ENCODE results near the gene EYA4. TPM values are rescaled to one million over a fixed set of nuclear protein-coding genes. Genes with fewer than 3 reads are reported as not detected.

EYA4 gene
- total RNA-seq, 1 donor from 2014 or later = 8.1 TPM

DNA sequence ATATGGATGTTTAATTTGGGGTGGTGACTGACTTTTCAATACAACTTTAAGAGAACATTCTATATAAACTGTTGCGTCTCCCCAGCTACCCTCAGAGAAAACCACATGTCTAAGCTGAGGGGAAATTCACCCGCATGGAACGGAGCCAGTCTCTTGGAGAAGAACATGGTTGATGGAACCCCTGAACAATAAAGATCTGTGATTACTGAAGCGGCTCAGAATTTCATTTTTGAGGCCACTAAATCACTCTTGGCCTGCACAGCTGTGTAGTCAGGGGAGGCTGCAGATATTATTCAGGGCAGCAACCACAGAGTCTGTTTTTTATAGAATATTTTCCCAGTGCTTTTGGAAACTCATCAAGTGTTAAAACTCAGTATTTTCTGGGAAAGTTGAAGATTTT lies 73.8 kb downstream of the EYA4 start:
- Mint-ChIP-seq H3K27me3 (ENCODE audit: unreplicated experiment) (no peaks in the 10 kb centered on the region), H3K36me3 (ENCODE audit: low read depth, unreplicated experiment) (no peaks in the 10 kb centered on the region), H3K4me3 (ENCODE audit: unreplicated experiment) (no peak overlapping the region), H3K9me3 (ENCODE audit: unreplicated experiment) (no peaks in the 10 kb centered on the region), H3K27ac (ENCODE audit: unreplicated experiment) (no peak overlapping the region), H3K4me1 (ENCODE audit: unreplicated experiment) (peaks cover 4% of the 10 kb centered on the region)
- no peak for DNase-seq (ENCODE audit: low spot score)
- TF ChIP-seq, protein P1, sequence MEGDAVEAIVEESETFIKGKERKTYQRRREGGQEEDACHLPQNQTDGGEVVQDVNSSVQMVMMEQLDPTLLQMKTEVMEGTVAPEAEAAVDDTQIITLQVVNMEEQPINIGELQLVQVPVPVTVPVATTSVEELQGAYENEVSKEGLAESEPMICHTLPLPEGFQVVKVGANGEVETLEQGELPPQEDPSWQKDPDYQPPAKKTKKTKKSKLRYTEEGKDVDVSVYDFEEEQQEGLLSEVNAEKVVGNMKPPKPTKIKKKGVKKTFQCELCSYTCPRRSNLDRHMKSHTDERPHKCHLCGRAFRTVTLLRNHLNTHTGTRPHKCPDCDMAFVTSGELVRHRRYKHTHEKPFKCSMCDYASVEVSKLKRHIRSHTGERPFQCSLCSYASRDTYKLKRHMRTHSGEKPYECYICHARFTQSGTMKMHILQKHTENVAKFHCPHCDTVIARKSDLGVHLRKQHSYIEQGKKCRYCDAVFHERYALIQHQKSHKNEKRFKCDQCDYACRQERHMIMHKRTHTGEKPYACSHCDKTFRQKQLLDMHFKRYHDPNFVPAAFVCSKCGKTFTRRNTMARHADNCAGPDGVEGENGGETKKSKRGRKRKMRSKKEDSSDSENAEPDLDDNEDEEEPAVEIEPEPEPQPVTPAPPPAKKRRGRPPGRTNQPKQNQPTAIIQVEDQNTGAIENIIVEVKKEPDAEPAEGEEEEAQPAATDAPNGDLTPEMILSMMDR (IDR thresholded peaks at IDR 0.05; ENCODE audit: unreplicated experiment) = no peak

DNA sequence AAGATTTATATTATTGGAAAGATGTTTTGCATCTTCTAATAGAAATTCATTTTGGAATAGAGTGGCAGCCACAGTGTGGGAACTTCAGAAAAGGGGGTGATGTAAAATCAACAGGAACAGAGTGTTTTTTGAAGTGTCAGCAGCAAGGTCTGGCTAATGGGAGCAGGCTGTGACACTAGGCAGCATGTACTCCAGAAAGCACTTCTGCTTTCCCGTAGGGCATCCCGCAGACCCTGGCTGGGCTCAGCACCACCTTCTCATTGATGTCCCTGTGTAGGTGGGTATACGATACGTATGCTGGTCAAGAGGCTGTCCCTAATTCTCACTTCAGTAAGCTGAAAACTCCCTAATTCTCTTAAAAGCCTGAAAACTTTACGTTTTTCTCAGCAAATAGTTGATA lies 74.7 kb downstream of the EYA4 start:
- H3K4me1 Mint-ChIP-seq (ENCODE audit: unreplicated experiment) = peaks cover 4% of the 10 kb centered on the region
- TF ChIP-seq, protein P1 (IDR thresholded peaks at IDR 0.05; ENCODE audit: unreplicated experiment) = no peak
- no peak overlapping the region for H3K4me3 Mint-ChIP-seq (ENCODE audit: unreplicated experiment)
- H3K9me3 Mint-ChIP-seq (ENCODE audit: unreplicated experiment) = no peaks in the 10 kb centered on the region
- H3K27me3 Mint-ChIP-seq (ENCODE audit: unreplicated experiment) = no peaks in the 10 kb centered on the region
- no peaks in the 10 kb centered on the region for H3K36me3 Mint-ChIP-seq (ENCODE audit: low read depth, unreplicated experiment)
- no peak for DNase-seq (ENCODE audit: low spot score)
- no peak overlapping the region for H3K27ac Mint-ChIP-seq (ENCODE audit: unreplicated experiment)

DNA sequence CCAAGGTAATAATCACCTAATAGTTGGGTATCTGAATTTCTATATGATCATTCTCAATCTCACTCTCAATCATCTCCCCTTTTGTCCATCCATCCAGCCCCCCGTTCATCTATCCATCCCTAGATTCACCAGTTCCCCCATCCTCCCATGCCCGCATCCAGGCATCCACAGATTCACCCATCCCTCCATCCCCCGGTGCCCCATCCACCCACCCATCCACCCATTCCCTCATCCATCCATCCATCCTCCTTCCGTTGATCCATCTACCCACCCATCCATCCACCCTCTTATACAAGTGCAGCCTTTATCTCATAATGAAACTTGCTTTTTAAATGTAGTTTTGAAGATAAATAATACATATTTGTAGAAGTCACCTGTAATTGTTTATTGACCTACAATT lies 76.5 kb downstream of the EYA4 start:
- Mint-ChIP-seq H3K4me3 (ENCODE audit: unreplicated experiment) (no peak overlapping the region), H3K4me1 (ENCODE audit: unreplicated experiment) (peaks cover 4% of the 10 kb centered on the region), H3K27me3 (ENCODE audit: unreplicated experiment) (no peaks in the 10 kb centered on the region), H3K9me3 (ENCODE audit: unreplicated experiment) (no peaks in the 10 kb centered on the region), H3K36me3 (ENCODE audit: low read depth, unreplicated experiment) (no peaks in the 10 kb centered on the region), H3K27ac (ENCODE audit: unreplicated experiment) (no peak overlapping the region)
- DNase-seq (ENCODE audit: low spot score) = no peak
- TF ChIP-seq, protein P1 (IDR thresholded peaks at IDR 0.05; ENCODE audit: unreplicated experiment) = no peak

DNA sequence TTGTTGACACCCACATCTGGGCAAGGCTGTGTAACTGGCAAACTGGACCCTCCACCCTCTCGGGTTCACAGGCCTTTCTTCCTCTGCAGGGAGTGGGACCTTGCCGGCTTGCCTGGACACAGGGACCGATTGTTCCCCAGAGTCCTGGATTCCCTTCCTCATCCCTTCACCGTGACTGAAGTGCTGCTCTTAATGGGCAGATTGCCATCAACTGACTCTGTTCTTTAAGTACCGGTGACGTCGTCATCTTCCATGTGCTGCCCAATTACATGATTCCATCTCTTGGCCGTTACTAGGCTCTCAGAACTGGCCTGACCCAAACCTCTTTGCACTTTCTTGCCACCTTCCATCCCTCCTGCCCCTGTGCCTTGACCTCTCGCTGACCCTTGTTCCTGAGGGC lies 85.4 kb downstream of the EYA4 start:
- H3K27me3 Mint-ChIP-seq (ENCODE audit: unreplicated experiment) = no peaks in the 10 kb centered on the region
- H3K36me3 Mint-ChIP-seq (ENCODE audit: low read depth, unreplicated experiment) = no peaks in the 10 kb centered on the region
- H3K27ac Mint-ChIP-seq (ENCODE audit: unreplicated experiment) = no peak overlapping the region
- H3K9me3 Mint-ChIP-seq (ENCODE audit: unreplicated experiment) = no peaks in the 10 kb centered on the region
- no peak overlapping the region for H3K4me3 Mint-ChIP-seq (ENCODE audit: unreplicated experiment)
- no peaks in the 10 kb centered on the region for H3K4me1 Mint-ChIP-seq (ENCODE audit: unreplicated experiment)
- TF ChIP-seq, protein P1 (IDR thresholded peaks at IDR 0.05; ENCODE audit: unreplicated experiment) = no peak
- DNase-seq (ENCODE audit: low spot score) = no peak

DNA sequence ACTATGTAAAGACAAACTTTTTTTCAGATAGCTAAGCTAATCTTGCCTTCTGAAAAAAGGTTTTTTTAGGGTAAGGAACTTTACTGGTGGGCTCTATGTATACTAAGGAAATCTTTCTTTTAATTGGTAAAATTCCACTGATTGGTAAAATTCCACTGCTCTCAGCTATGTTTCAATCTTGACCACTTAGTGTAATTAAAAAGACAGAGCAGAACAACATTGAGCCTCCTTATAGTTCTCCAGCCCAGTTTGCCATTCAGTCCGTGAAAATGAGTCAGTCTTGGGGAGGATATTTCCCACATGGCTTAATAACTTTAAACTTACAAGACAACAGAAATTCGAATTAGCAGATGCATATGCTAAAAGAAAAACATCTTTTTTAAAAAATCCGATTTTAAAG lies 92.7 kb downstream of the EYA4 start:
- DNase-seq (ENCODE audit: low spot score) = no peak
- no peaks in the 10 kb centered on the region for H3K27me3 Mint-ChIP-seq (ENCODE audit: unreplicated experiment)
- H3K4me1 Mint-ChIP-seq (ENCODE audit: unreplicated experiment) = no peaks in the 10 kb centered on the region
- H3K27ac Mint-ChIP-seq (ENCODE audit: unreplicated experiment) = no peak overlapping the region
- H3K9me3 Mint-ChIP-seq (ENCODE audit: unreplicated experiment) = no peaks in the 10 kb centered on the region
- TF ChIP-seq, protein P1 (IDR thresholded peaks at IDR 0.05; ENCODE audit: unreplicated experiment) = no peak
- no peak overlapping the region for H3K4me3 Mint-ChIP-seq (ENCODE audit: unreplicated experiment)
- H3K36me3 Mint-ChIP-seq (ENCODE audit: low read depth, unreplicated experiment) = no peaks in the 10 kb centered on the region

All from endothelial cell (in vitro differentiated cells).